Endothelial cell of umbilical vein (primary cell): Measurements from ENCODE around the gene COA7. TPM values are rescaled to one million over a fixed set of nuclear protein-coding genes. Genes with fewer than 3 reads are reported as not detected.
"Not testable (repeated sequence)": the region's sequence is repeated elsewhere in the genome, so short reads cannot be mapped to it uniquely, and the experiment has no call there.

Experiments
- BruUV-seq: library from RNA; stranded (reverse); fragments of 400-500 nt; replicated peaks from 2 replicates; lab custom pipeline; 2021; lab: Mats Ljungman, UMichigan
- CTCF ChIA-PET: fragments of 300-600, 350-600 bp; sonication (Branson Sonifier 250); formaldehyde crosslinking; loops from one replicate; lab custom pipeline; 2021; ENCODE audit warnings: antibody characterized with exemption, inconsistent platforms; lab: Charles Lee
- POLR2A ChIA-PET: fragments of 300-600, 350-600 bp; sonication (Branson Sonifier 250); formaldehyde crosslinking; loops from one replicate; lab custom pipeline; 2021; ENCODE audit warnings: antibody characterized with exemption, inconsistent platforms; lab: Charles Lee
- DNase-seq: peaks from one replicate; pipeline ENCODE4 v3.0.0-alpha.2; 2011; ENCODE audit warnings: low read depth, low spot score
- FAIRE-seq: peaks from 2 replicates; lab custom pipeline; 2011; peaks lifted over from hg19 to GRCh38; lab: Jason Lieb, UNC
- H2AFZ ChIP-seq: 2 replicates; pipeline ENCODE4 v1.6.0; 2012; ENCODE audit warnings: low read depth, low read length, control low read depth, inconsistent platforms
- H3K27ac ChIP-seq: 2 replicates; pipeline ENCODE4 v1.5.1; 2011; ENCODE audit warnings: low read depth, mild to moderate bottlenecking, control low read depth, low read length, moderate library complexity; ENCODE audit not compliant: insufficient read depth
- H3K27me3 ChIP-seq, 2 experiments: 2 replicates each; pipeline versions ENCODE4 v1.6.0 to v1.6.1; 2011; ENCODE audit warnings: low read length in 2 of 2, mixed read lengths in 1 of 2; ENCODE audit not compliant: control insufficient read depth in 2 of 2, insufficient read depth in 2 of 2
- H3K36me3 ChIP-seq, 2 experiments: 2 replicates in 1 of 2; 3 replicates in 1 of 2; pipeline ENCODE4 v1.5.1; 2011; ENCODE audit warnings: low read length in 2 of 2, mild to moderate bottlenecking in 1 of 2, moderate library complexity in 1 of 2; ENCODE audit not compliant: control insufficient read depth in 2 of 2, insufficient read depth in 2 of 2; ENCODE audit errors: extremely low read depth in 1 of 2
- H3K4me1 ChIP-seq: 3 replicates; pipeline ENCODE4 v1.5.1; 2011; ENCODE audit warnings: mild to moderate bottlenecking, low read length; ENCODE audit not compliant: control insufficient read depth, insufficient read depth; ENCODE audit errors: extremely low read depth
- H3K4me2 ChIP-seq: 2 replicates; pipeline ENCODE4 v1.6.1; 2011; ENCODE audit warnings: low read length, control low read depth, mixed read lengths; ENCODE audit not compliant: insufficient read depth
- H3K4me3 ChIP-seq, 3 experiments: fragments of 200-600 bp in 1 of 3; sonication (generic), shearing (Covaris generic) in 1 of 3; replicated peaks in 1 of 3; 2 replicates each; pipeline ENCODE4 v1.5.1; 2011 to 2016; ENCODE audit warnings: control low read depth in 3 of 3, low read length in 3 of 3, mild to moderate bottlenecking in 2 of 3, inconsistent platforms in 1 of 3, low read depth in 1 of 3, moderate library complexity in 1 of 3; ENCODE audit not compliant: insufficient read depth in 1 of 3
- H3K79me2 ChIP-seq: 2 replicates; pipeline ENCODE4 v1.6.0; 2012; ENCODE audit warnings: low read length, inconsistent platforms; ENCODE audit not compliant: control insufficient read depth, insufficient read depth
- H3K9ac ChIP-seq: replicated peaks from 2 replicates; pipeline ENCODE3; 2011; ENCODE audit warnings: low read length, control low read depth; ENCODE audit not compliant: insufficient read depth; ENCODE audit errors: extremely low read depth
- H3K9me1 ChIP-seq: replicated peaks from 3 replicates; pipeline ENCODE4 v1.6.0; 2011; ENCODE audit warnings: mild to moderate bottlenecking, low read length; ENCODE audit not compliant: control insufficient read depth, insufficient read depth; ENCODE audit errors: extremely low read depth
- H3K9me3 ChIP-seq: replicated peaks from 2 replicates; pipeline ENCODE4 v1.5.1; 2012; ENCODE audit warnings: low read length, inconsistent platforms; ENCODE audit not compliant: control insufficient read depth, insufficient read depth
- H4K20me1 ChIP-seq: replicated peaks from 2 replicates; pipeline ENCODE3; 2011; ENCODE audit warnings: mild to moderate bottlenecking, low read length; ENCODE audit not compliant: control insufficient read depth, insufficient read depth; ENCODE audit errors: extremely low read depth
- CTCF ChIP-seq, 2 donors: IDR thresholded peaks; 1 replicate in 1 of 2; 2 replicates in 1 of 2; pipeline ENCODE4 v1.5.1; 2011; ENCODE audit warnings: low read length in 2 of 2, mild to moderate bottlenecking in 2 of 2, moderate library complexity in 2 of 2, control low read depth in 1 of 2, inconsistent platforms in 1 of 2, low read depth in 1 of 2; ENCODE audit not compliant: insufficient read depth in 1 of 2; ENCODE audit errors: extremely low read depth in 1 of 2
- EZH2 ChIP-seq: IDR thresholded peaks from 2 replicates; pipeline ENCODE4 v1.6.1; 2012; ENCODE audit warnings: borderline replicate concordance, low read depth, mild to moderate bottlenecking, moderate library complexity, low read length, inconsistent platforms; ENCODE audit not compliant: severe bottlenecking
- FOS ChIP-seq: IDR thresholded peaks from 2 replicates; pipeline ENCODE4 v1.6.1; 2011; ENCODE audit warnings: mild to moderate bottlenecking, low read length, moderate library complexity, borderline replicate concordance; ENCODE audit not compliant: insufficient read depth
- GATA2 ChIP-seq: IDR thresholded peaks from 2 replicates; pipeline ENCODE4 v1.7.0; 2011; ENCODE audit warnings: low read depth, mild to moderate bottlenecking, moderate library complexity, mixed read lengths, low read length; ENCODE audit not compliant: insufficient read length, insufficient read depth
- JUN ChIP-seq: IDR thresholded peaks from 2 replicates; pipeline ENCODE4 v1.6.1; 2011; ENCODE audit warnings: borderline replicate concordance, low read depth; ENCODE audit not compliant: insufficient read length, insufficient read depth
- MAX ChIP-seq: IDR thresholded peaks from 2 replicates; pipeline ENCODE4 v1.6.1; 2011; ENCODE audit not compliant: insufficient read depth, insufficient read length
- MYC ChIP-seq: IDR thresholded peaks from one replicate; pipeline ENCODE4 v1.6.1; 2011; ENCODE audit warnings: mild to moderate bottlenecking, low read depth, low read length
- POLR2A ChIP-seq: IDR thresholded peaks from 2 replicates; pipeline ENCODE4 v1.6.1; 2012; ENCODE audit warnings: low read depth, mild to moderate bottlenecking, control low read depth, low read length
- POLR2AphosphoS5 ChIP-seq: IDR thresholded peaks from 2 replicates; pipeline ENCODE4 v1.6.1; 2012; ENCODE audit warnings: low read depth, mild to moderate bottlenecking, control low read depth, low read length, moderate library complexity; ENCODE audit not compliant: insufficient read depth
- dilution Hi-C: fragments of 300-500 bp; cut with MboI; formaldehyde crosslinking; loops from one replicate; pipeline ENCODE4 v1.15.0; 2019; ENCODE audit warnings: low sequenced_read_pairs; ENCODE audit not compliant: extremely low pct_ligation_motif_present
- intact Hi-C: fragments of 100-400 bp; cut with micrococcal nuclease; formaldehyde crosslinking; loops from one replicate; pipeline ENCODE4 v1.10.0; 2022
- polyA plus RNA-seq, 4 experiments: library from polyadenylated mRNA; depleted of rRNA in 3 of 4; stranded (reverse) in 3 of 4; unstranded in 1 of 4; fragments of >200 nt; gene quantifications; 2 replicates each; pipeline versions ENCODE4 v1.2.1 to v1.2.3, GENCODE V29; 2011 to 2012; ENCODE audit warnings: missing spikeins in 1 of 4
- total RNA-seq: library from RNA; stranded (reverse); gene quantifications from 2 replicates; pipeline ENCODE4 v1.2.3, GENCODE V29; 2021

COA7 gene
- total and polyA plus RNA-seq, 2 donors (not counting 3 experiments of a cell fraction or from before 2014, with no cell fraction given), result 11.7 to 28.6 TPM

DNA sequence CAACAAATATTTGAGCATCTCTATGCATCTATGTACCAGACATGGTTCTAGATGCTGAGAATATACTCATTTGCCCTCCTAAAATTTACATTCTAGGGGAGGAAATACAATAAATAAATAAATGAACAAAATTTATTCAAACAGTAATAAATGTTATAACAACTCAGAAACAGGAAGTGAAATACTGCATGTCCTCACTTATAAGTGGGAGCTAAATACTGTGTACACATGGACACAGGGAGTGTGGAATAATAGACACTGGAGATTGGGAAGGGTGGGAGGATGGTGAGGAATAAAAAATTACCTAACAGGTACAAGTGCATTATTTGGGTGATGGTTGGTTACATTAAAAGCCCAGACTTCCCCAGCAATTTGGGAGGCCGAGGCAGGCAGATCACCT is 4.3 kb downstream of the COA7 start:
- POLR2A ChIA-PET, result no interaction called here
- no peaks in the 10 kb centered on the region for H4K20me1 ChIP-seq
- H3K4me1 ChIP-seq, result peaks cover 11% of the 10 kb centered on the region
- H3K9me3 ChIP-seq, result no peaks in the 10 kb centered on the region
- peaks cover 47% of the 10 kb centered on the region for H3K79me2 ChIP-seq
- no peak for FAIRE-seq
- intact Hi-C loops, result no loop called here
- H2AFZ ChIP-seq, result no peak overlapping the region
- H3K9me1 ChIP-seq, result no peaks in the 10 kb centered on the region
- DNase-seq, result no peak
- H3K9ac ChIP-seq, result no peak overlapping the region
- no peak overlapping the region for H3K27ac ChIP-seq
- dilution Hi-C loops, result no loop called here
- peaks cover 3 to 9% of the 10 kb centered on the region in 2 experiments for H3K36me3 ChIP-seq
- BruUV-seq, result no TSS peak
- H3K27me3 ChIP-seq, result no peaks in the 10 kb centered on the region
- TF ChIP-seq POLR2A, result no peak
- no peak overlapping the region for H3K4me2 ChIP-seq
- no peak overlapping the region for H3K4me3 ChIP-seq
- CTCF ChIA-PET, result interaction anchor here (1.5 kb wide), 1 partner anchor 8 kb away, joined by 6 read pairs; no protein-coding TSS in a partner anchor

DNA sequence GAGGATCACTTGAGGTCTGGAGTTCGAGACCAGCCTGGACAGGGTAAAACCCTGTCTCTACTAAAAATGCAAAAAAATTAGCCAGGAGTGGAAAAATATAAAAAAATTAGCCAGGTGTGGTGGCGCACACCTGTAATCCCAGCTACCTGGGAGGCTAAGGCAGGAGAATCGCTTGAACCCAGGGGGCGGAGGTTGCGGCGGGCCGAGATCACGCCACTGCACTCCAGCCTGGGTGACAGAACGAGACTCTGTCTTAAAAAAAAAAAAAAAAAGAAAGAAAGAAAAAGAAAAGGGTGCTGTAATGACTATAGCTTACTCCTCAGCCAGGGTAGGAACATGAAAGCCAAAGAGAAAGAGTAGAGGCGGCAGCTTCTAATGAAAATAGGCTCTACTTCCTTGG is 4.8 kb downstream of the COA7 start:
- H3K4me2 ChIP-seq, H3K4me3 ChIP-seq, CTCF ChIA-PET, H4K20me1 ChIP-seq, H3K4me1 ChIP-seq, FAIRE-seq, POLR2A ChIA-PET, H3K9ac ChIP-seq, H3K9me3 ChIP-seq, H3K36me3 ChIP-seq, H2AFZ ChIP-seq, dilution Hi-C loops, DNase-seq, H3K27me3 ChIP-seq, H3K9me1 ChIP-seq, BruUV-seq, intact Hi-C loops, H3K27ac ChIP-seq: not testable (repeated sequence)
- peaks cover 47% of the 10 kb centered on the region for H3K79me2 ChIP-seq

DNA sequence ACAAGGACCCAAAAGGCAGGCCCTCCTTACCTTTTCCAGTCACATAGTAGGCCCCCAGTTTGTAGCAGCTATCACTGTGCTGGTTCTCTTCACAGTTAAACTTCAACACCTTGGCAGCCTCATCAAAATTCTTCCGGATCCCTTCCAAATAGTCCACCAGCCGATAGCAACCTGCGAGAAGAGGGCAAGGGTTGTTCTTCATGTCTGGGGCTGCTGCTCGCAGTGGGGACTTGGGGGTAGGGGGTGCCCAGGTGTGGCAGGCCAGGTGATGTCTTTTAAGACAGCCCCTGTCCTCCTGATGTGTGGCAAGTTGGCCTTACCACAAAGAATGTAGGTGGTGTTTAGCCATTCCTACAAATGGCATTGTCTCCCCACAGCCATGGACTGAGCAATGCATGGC is 5.5 kb downstream of the COA7 start:
- DNase-seq, result no peak
- Histone ChIP-seq H3K4me1 (peaks cover 5% of the 10 kb centered on the region), H3K27ac (no peak overlapping the region), H3K27me3 (no peaks in the 10 kb centered on the region), H4K20me1 (no peaks in the 10 kb centered on the region), H3K9ac (no peak overlapping the region), H3K36me3 (peaks cover 7 to 15% of the 10 kb centered on the region in 2 experiments), H3K9me3 (no peaks in the 10 kb centered on the region), H3K4me2 (no peak overlapping the region), H3K79me2 (peaks cover 43% of the 10 kb centered on the region), H2AFZ (no peak overlapping the region), H3K4me3 (no peak overlapping the region), H3K9me1 (no peaks in the 10 kb centered on the region)
- TF ChIP-seq CTCF (IDR thresholded peaks at IDR 0.05; ENCODE audit: extremely low read depth in 1 of 2, insufficient read depth in 1 of 2, low read depth in 1 of 2, low read length in 2 of 2) (no peak), JUN (no peak), MYC (no peak), GATA2 (no peak), POLR2AphosphoS5 (no peak), POLR2A (no peak), FOS (no peak), MAX (no peak), EZH2 (no peak)
- no TSS peak for BruUV-seq
- FAIRE-seq, result no peak
- intact Hi-C loops, result no loop called here
- dilution Hi-C loops, result no loop called here
- ChIA-PET POLR2A (no interaction called here), CTCF (no interaction called here)
